NCI-H2107 treated with DMSO at 0.1 percent for 48 hours (cell line): ENCODE measurements around the gene UGT1A7.

Experiments used
- DNase-seq: peaks from one replicate; lab custom pipeline; 2025; ENCODE audit not compliant: unreplicated experiment; lab: John Stamatoyannopoulos, UW

Gene UGT1A7

GRCh38 chr2:233815861-233816260 is 134.2 kb downstream of the UGT1A7 start:
- DNase-seq: no peak

DNA sequence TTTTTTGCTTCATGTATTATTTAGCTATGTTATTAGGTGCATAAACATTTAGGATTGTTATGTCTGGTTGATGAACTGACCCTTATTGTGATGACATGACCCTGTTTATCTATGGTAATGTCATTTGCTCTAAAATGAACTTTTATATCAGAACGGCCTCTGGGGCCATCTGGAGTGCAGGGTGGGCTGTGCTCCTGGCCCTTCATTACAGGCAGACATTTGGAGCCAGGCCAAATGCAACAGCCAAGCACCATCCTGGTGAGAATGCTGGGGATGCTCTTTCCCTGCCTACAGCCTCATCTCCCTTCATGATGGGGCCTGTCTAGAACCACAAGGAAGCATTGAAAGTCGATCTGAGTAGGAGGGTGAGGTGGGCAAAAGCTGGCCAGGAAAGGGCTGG is 134.6 kb downstream of the UGT1A7 start:
- DNase-seq: no peak

- DNase-seq: no peak
Measured at GRCh38 chr2:233816771-233817170, 135.1 kb downstream of the UGT1A7 start.

- DNase-seq: no peak
Measured at GRCh38 chr2:233817361-233817911, 135.7 kb downstream of the UGT1A7 start.

DNA sequence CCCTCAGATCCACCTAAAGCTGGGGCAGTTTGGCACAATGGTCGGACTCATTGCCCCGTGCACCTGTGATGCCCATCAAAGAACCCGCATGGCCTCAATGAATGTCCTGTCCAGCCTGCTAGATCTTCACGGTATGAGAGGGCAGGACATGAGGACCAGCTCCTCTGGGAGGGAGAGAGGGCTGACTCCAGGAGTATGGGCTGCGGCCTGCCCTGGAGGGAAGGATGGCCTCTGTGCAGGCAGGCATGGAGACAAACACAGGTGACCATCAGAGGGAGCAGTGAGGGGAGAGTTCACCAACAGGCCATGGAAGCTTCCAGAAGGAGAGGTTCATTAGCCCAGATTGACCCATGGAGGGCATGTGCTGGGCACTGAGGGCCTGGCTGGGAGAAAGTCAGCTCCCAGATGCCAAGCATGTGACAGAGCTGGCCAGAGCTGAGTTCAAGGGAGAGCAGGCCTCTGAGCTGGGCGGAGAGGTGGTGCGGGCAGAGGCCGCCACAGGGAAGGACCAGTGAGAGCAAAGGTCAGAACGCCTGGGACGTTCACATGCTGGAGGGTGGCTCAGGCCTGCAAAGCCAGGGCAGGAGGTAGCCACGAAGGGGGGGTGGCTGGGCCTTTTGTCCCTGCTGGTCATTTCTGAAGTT is 136.4 kb downstream of the UGT1A7 start:
- DNase-seq: no peak

GRCh38 chr2:233818639-233819621 is 137.2 kb downstream of the UGT1A7 start:
- no peak for DNase-seq

- no peak for DNase-seq
Measured at GRCh38 chr2:233819884-233820773, 138.4 kb downstream of the UGT1A7 start.

GRCh38 chr2:233820774-233821105 is 139.0 kb downstream of the UGT1A7 start:
- DNase-seq: no peak

DNA sequence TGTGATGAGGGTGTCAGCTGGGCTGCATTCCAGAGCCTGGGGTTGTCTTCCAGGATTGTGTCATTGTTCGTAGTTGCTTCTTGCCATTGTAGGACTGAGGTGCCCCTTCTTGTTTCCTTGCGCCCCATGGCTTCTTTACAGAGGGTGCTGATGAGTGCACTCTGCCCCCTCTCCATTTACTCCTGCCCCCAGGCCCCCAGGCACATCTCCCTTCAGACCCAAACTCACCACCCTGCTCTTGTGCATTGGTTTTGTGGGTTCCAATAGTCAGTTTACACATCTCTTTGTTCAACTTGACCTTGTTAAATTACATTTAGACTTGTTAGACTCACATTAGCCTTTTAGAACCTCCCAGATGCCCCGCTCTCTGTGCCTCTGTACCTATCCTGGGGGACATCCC is 139.5 kb downstream of the UGT1A7 start:
- DNase-seq: no peak

GRCh38 chr2:233821709-233822100 is 140.0 kb downstream of the UGT1A7 start:
- no peak for DNase-seq

DNA sequence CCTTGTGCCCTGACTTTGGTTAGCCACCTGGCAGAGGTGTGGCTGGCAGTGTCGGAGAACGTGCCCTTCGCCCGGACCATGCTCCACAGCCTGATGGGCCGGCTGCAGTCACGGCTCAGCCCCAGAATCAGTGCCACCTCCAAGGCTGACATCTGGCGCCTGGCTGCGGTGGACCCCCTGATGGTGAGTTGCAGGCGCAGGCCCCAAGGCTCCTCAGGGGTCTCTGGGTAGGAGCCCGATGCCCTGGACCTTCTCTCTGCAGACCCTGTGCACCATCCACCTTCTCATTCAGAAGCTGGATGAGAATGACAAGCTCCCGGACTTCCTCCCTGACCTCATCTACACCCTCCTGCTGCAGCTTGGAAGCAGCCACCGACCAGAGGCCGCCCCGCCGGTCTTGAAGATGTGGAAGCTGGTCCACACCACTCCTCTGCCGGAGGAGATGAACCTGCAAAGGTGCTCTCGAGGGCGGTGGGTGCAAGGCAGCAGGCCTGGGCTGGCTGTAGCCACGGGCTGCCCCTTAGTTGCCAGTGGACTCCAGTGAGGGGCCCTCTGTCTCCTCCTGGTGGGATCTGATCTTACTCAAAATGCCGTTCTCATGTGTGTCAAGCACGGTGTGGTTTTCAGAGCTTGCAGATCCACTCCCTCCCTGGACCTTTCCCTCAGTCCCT is 140.5 kb downstream of the UGT1A7 start:
- DNase-seq: no peak
